Suprapubic skin (tissue), 4 donors: ENCODE results near the gene BEX1. TPM values are rescaled to one million over a fixed set of nuclear protein-coding genes. Genes with fewer than 3 reads are reported as not detected.
"Not testable (repeated sequence)": the region's sequence is repeated elsewhere in the genome, so short reads cannot be mapped to it uniquely, and the experiment has no call there.

Experiments used
- DNase-seq, 2 donors: peaks; one replicate each; pipeline ENCODE4 v3.0.0-alpha.2; 2019; ENCODE audit warnings: low spot score in 2 of 2
- H3K27ac ChIP-seq: fragments of 200-600 bp; sonication (generic); one replicate; pipeline ENCODE4 v1.5.1; 2019
- H3K27me3 ChIP-seq: fragments of 200-600 bp; sonication (generic); one replicate; pipeline ENCODE4 v1.5.1; 2019
- H3K36me3 ChIP-seq: fragments of 200-600 bp; sonication (generic); one replicate; pipeline ENCODE4 v1.5.1; 2019
- H3K4me1 ChIP-seq: fragments of 200-600 bp; sonication (generic); one replicate; pipeline ENCODE4 v1.5.1; 2019
- H3K4me3 ChIP-seq: fragments of 200-600 bp; sonication (generic); one replicate; pipeline ENCODE4 v1.5.1; 2019; ENCODE audit warnings: mild to moderate bottlenecking
- H3K9me3 ChIP-seq: fragments of 200-600 bp; sonication (generic); one replicate; pipeline ENCODE4 v1.5.1; 2019
- EP300 ChIP-seq: sonication (generic); formaldehyde crosslinking; IDR thresholded peaks from one replicate; pipeline ENCODE4 v1.6.1; 2017; ENCODE audit warnings: antibody characterized with exemption
- POLR2A ChIP-seq, 2 donors: fragments of 450-650 bp; IDR thresholded peaks; one replicate each; pipeline ENCODE4 v1.6.1; 2017; ENCODE audit warnings: antibody characterized with exemption in 2 of 2, mild to moderate bottlenecking in 2 of 2, moderate library complexity in 2 of 2
- POLR2AphosphoS5 ChIP-seq, 3 donors: sonication (generic); formaldehyde crosslinking; IDR thresholded peaks; one replicate each; pipeline ENCODE4 v1.6.1; 2017; ENCODE audit warnings: antibody characterized with exemption in 3 of 3
- WGBS: methylation state at CpG from one replicate; pipeline ENCODE4 v1.1.5; 2018; 5-methylcytosine and 5-hydroxymethylcytosine counted together
- total RNA-seq, 4 donors: library from RNA; depleted of rRNA; stranded (reverse); fragments of >200 nt; gene quantifications; one replicate each; pipeline ENCODE4 v1.1.0, GENCODE V29; 2016
- TF ChIP-seq, protein P1 (sequence below), 2 donors: fragments of 200-600 bp in 1 of 2; fragments of 450-650 bp in 1 of 2; sonication (generic) in 1 of 2; IDR thresholded peaks; one replicate each; pipeline ENCODE4 v1.5.1; 2016 to 2019; ENCODE audit warnings: antibody characterized with exemption in 2 of 2, mild to moderate bottlenecking in 1 of 2, moderate library complexity in 1 of 2

The BEX1 gene
- 1 to 10 TPM in 2 of 4 donors, not detected in 2; 2.0 to 2.1 TPM for total RNA-seq

DNA sequence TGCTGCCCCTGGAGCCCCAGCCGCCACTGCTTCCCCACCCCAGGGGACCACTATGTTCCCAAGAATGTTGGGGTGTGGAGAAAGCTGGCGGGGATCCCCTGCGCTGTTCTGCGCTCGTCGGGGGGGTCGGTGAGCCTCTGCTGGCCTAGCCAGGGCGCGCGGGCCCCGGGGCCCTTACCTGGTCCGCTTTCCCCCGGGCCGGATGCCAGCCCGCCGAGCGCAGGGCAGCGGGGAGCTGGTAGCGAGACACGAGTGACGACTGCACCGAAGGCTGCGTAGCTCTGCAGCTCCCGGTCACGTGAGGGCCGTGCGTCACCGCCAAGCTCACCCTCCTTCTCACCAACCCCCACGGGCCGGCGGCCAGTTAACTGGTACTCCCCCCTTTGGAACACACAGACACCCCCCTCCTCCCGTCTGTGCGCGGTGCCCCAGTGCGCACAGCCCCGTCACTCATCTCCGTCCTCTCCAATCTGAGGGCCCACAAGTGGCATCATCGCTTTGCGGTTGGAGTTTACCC lies at the start of gene BEX1:
BEX1 (minus strand) TSS at position 254 of the 517 bp plus-strand sequence. CDS start 897 bp downstream, outside the sequence.
- Histone ChIP-seq H3K4me1 (peaks cover 3% of the 10 kb centered on the region), H3K27ac (no peak within 1 kb of the TSS), H3K27me3 (no peaks in the 10 kb centered on the region), H3K9me3 (no peaks in the 10 kb centered on the region), H3K36me3 (no peaks in the 10 kb centered on the region), H3K4me3 (peak within 1 kb of the TSS; percentile 30)
- WGBS, result 30% methylated on average over 16 of the region's 39 CpGs
- DNase-seq, result no peak
- TF ChIP-seq POLR2AphosphoS5 (IDR thresholded peaks at IDR 0.05), result no peak
- no peak for TF ChIP-seq EP300
- no peak for TF ChIP-seq POLR2A (IDR thresholded peaks at IDR 0.05)
- TF ChIP-seq, protein P1, sequence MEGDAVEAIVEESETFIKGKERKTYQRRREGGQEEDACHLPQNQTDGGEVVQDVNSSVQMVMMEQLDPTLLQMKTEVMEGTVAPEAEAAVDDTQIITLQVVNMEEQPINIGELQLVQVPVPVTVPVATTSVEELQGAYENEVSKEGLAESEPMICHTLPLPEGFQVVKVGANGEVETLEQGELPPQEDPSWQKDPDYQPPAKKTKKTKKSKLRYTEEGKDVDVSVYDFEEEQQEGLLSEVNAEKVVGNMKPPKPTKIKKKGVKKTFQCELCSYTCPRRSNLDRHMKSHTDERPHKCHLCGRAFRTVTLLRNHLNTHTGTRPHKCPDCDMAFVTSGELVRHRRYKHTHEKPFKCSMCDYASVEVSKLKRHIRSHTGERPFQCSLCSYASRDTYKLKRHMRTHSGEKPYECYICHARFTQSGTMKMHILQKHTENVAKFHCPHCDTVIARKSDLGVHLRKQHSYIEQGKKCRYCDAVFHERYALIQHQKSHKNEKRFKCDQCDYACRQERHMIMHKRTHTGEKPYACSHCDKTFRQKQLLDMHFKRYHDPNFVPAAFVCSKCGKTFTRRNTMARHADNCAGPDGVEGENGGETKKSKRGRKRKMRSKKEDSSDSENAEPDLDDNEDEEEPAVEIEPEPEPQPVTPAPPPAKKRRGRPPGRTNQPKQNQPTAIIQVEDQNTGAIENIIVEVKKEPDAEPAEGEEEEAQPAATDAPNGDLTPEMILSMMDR (IDR thresholded peaks at IDR 0.05), result no peak

DNA sequence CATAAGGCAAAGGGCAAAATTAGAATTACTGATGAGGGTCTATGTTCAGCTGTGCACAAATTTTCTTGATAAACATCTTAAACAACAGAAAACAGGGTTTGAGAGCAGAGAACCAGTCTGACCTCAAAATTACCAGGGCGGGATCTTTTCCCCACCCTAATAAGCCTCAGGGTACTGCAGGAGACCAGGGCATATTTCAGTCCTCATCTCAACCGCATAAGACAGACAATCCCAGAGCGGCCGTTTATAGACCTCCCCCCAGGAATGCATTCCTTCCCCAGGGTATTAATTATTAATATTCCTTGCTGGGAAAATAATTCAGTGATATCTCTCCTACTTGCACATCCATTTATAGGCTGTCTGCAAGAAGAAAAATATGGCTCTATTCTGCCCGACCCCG lies 45.5 kb upstream of the BEX1 start:
- H3K27me3 ChIP-seq, H3K4me1 ChIP-seq, H3K36me3 ChIP-seq, H3K27ac ChIP-seq, H3K9me3 ChIP-seq, DNase-seq, H3K4me3 ChIP-seq: not testable (repeated sequence)
- 89% methylated on average over 6 of the region's 6 CpGs for WGBS

DNA sequence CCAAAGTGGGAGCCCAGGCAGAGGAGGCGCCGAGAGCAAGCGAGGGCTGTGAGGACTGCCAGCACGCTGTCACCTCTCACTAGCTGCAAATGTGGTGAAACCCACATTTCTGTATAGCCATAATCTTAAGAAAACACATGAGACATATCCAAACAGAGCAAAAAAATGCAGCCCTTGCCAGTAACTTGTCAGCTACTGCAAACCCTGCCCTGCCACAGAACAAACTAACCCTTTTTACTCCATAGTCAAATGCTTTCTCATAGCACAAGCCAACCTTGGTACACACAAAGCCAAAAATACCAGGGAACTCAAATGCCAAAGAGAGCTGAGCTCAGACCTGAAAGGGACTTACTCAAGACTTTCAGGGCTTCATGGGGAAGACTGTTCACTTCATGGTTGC lies 43.9 kb upstream of the BEX1 start:
- H3K9me3 ChIP-seq, result no peaks in the 10 kb centered on the region
- 87% methylated on average over 4 of the region's 4 CpGs for WGBS

DNA sequence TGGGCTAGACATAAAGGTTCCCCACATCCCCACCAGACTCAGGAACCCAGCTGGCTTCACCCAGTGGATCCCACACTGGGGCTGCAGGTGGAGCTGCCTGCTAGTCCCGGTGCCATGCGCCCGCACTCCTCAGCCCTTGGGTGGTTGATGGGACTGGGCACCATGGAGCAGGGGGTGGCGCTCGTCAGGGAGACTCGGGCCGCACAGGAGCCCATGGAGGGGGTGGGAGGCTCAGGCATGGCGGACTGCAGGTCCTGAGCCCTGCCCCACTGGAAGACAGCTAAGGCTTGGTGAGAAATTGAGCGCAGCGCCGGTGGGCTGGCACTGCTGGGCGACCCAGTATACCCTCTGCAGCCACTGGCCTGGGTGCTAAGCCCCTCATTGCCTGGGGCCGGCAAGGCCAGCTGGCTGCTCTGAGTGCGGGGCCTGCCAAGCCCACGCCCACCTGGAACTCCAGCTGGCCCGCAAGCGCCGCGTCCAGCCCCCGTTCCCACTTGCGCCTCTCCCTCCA lies 43.3 kb upstream of the BEX1 start:
- not testable (repeated sequence) for H3K4me1 ChIP-seq, H3K9me3 ChIP-seq, H3K36me3 ChIP-seq, H3K27me3 ChIP-seq, DNase-seq, H3K4me3 ChIP-seq, H3K27ac ChIP-seq
- 94% methylated on average over 9 of the region's 21 CpGs for WGBS

More for the DNA sequence above, 43.9 kb upstream of the BEX1 start:
- TF ChIP-seq POLR2A (IDR thresholded peaks at IDR 0.05), result no peak
- Histone ChIP-seq H3K4me3 (no peak overlapping the region), H3K4me1 (no peaks in the 10 kb centered on the region), H3K36me3 (no peaks in the 10 kb centered on the region), H3K27me3 (no peaks in the 10 kb centered on the region), H3K27ac (no peak overlapping the region)
- no peak for DNase-seq

DNA sequence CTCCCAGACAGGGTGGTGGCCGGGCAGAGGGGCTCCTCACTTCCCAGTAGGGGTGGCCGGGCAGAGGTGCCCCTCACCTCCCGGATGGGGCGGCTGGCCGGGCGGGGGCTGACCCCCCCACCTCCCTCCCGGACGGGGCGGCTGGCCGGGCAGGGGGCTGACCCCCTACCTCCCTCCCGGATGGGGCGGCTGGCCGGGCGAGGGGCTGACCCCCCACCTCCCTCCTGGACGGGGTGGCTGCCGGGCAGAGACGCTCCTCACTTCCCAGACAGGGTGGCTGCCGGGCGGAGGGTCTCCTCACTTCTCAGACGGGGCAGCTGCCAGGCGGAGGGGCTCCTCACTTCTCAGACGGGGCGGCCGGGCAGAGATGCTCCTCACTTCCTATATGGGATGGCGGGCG lies 40.4 kb upstream of the BEX1 start:
- not testable (repeated sequence) for H3K27me3 ChIP-seq, H3K9me3 ChIP-seq, DNase-seq, H3K27ac ChIP-seq, H3K4me1 ChIP-seq, H3K4me3 ChIP-seq, H3K36me3 ChIP-seq
- 98% methylated on average over 9 of the region's 26 CpGs for WGBS

DNA sequence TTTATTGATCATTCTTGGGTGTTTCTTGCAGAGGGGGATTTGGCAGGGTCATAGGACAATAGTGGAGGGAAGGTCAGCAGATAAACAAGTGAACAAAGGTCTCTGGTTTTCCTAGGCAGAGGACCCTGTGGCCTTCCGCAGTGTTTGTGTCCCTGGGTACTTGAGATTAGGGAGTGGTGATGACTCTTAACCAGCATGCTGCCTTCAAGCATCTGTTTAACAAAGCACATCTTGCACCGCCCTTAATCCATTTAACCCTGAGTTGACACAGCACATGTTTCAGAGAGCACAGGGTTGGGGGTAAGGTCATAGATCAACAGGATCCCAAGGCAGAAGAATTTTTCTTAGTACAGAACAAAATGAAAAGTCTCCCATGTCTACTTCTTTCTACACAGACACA lies 39.9 kb upstream of the BEX1 start:
- H3K27ac ChIP-seq, H3K36me3 ChIP-seq, H3K27me3 ChIP-seq, DNase-seq, H3K4me1 ChIP-seq, H3K9me3 ChIP-seq, H3K4me3 ChIP-seq: not testable (repeated sequence)
- 80% methylated on average over 1 of the region's 2 CpGs for WGBS

DNA sequence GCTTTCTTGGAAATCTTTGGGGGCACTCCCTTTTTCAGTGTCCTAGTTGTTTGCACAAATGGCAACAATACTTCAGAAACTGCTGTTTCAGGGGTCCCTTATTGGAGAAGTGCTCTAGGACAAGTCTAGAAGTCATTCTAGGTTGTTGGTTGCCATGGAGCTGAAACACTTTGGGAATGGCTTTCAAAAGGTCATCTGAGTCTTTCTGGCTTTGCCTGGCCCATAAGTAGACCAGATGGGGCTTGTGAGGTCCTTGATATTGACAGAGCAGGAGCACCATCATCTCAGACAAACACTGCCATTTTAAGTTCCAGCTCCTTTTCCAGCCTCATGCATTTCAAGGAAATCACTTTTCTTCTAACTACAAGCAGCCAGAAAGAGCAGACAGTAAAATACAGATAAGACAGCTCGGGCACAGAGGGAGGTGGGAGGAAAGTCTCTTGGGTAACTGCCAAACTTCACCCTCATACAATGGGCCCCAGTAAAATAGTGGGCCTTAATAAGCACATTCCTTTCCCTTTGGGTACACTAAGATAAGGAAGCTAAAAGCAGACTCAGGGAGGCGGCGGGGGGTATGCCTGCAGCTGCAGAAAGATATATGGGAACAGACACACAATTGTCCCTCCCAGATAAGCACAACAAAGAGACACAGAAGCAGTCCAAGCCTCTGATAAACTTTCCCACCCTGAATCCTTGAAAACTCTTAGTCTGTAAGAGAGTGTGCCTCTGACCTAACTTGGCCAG lies 37.5 kb upstream of the BEX1 start:
- no peaks in the 10 kb centered on the region for H3K4me1 ChIP-seq
- no peak for DNase-seq
- H3K27ac ChIP-seq, result no peak overlapping the region
- H3K27me3 ChIP-seq, result no peaks in the 10 kb centered on the region
- TF ChIP-seq EP300 (no peak), POLR2A (IDR thresholded peaks at IDR 0.05) (no peak), POLR2AphosphoS5 (IDR thresholded peaks at IDR 0.05) (no peak)
- TF ChIP-seq, protein P1 (IDR thresholded peaks at IDR 0.05), result no peak
- H3K4me3 ChIP-seq, result no peak overlapping the region
- 54% methylated on average over 3 of the region's 3 CpGs for WGBS
- no peaks in the 10 kb centered on the region for H3K36me3 ChIP-seq
- no peaks in the 10 kb centered on the region for H3K9me3 ChIP-seq

DNA sequence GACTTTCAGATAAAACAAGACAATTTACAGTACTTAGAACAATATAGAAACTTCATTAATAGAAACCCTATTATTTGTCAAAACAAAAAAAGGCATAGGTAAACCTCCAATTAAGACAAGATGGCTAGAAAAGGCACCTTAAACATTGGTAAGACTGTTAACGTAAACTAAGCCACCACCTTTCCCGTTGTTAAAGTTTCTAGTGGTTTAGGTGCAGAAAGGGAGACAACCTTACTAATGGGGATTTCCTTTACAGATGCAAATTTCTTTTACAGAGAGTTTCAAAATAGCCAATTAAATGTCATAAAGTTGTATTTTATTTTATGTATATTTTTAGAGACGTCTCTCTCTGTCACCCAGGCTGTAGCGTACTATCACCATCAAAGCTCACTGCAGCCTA lies 36.5 kb upstream of the BEX1 start:
- TF ChIP-seq, protein P1 (IDR thresholded peaks at IDR 0.05), result no peak
- TF ChIP-seq POLR2AphosphoS5 (IDR thresholded peaks at IDR 0.05) (no peak), EP300 (no peak), POLR2A (IDR thresholded peaks at IDR 0.05) (no peak)
- Histone ChIP-seq H3K36me3 (no peaks in the 10 kb centered on the region), H3K27me3 (no peaks in the 10 kb centered on the region), H3K4me1 (no peaks in the 10 kb centered on the region), H3K27ac (no peak overlapping the region), H3K9me3 (no peaks in the 10 kb centered on the region), H3K4me3 (no peak overlapping the region)
- 78% methylated on average over 4 of the region's 4 CpGs for WGBS
- DNase-seq, result no peak
